ENCODE measurements around the gene RIN2.
"Not testable (repeated sequence)": the region's sequence is repeated elsewhere in the genome, so short reads cannot be mapped to it uniquely, and the experiment has no call there.

Gene RIN2

DNA sequence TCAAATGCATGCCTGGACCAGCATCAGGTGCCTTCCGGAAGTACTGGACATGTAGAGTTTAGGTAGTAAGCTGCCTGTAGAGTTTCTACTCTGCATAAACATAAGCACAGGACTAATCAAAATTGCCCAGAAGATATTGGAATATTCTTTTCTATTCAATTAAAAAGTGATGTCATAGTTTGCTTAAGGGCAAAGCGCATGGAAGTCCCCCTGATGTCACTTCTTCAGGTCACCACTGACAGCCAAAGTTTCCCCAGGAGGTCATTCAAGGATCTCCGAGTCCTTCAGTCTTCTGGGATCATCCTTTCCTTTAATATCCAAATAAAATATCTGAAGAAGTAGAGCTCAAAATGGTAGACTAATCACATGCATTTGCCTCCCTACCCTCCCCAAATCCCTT, 17.5 kb upstream of the RIN2 start:
- no peak for DNase-seq (ENCODE audit: low spot score)

DNA sequence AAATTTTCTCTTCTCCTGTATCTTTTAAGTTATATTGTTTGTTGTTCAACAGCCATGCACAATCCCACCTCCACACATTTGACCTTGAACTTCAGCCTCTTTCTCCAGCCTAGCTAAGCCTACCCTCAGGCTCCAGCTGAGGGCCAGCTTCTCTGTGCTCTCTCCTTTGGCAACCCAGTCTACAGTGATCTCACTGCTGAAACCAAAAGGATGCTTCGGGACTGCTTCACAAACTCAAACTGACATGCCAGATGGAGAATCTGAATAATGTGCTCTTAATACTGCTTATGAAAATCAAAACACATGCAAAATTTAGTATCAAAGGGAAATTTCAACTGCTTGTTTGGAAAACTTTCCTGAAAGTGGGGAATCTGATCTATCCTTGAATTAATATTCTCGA, 16.1 kb upstream of the RIN2 start:
- DNase-seq (ENCODE audit: low spot score): no peak

DNA sequence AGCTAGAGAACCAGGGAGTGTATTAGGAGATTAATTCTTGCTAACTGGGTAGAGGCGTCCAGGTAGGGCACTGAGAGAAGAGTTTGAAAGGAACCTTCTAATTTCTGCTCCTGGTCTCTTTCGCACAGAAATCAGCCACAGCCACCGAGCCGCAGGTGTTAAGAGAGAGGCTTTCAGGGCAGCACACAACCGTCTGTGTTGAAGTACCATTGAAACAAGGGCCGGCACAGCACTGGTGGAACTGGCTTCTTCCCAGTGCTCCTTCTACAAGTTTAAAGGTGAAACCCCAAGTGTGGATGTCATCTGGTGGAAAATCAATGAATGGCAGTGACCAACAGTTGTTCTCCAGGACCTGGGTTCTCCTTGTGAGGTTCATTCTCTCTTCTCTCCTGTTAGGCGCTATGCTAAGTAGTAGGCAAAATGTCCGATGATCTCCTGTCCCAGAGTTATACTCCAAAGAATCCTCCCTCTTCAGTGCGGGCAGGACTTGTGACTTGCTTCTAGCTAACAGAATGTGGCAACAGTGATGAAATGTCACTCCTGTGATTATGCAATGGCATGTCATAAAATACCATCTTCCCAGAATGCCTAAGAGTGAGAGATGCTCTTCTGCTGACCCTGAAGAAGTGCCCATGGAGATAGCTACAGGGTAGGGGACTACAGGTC, 15.0 kb upstream of the RIN2 start:
- no peak for DNase-seq (ENCODE audit: low spot score)

DNA sequence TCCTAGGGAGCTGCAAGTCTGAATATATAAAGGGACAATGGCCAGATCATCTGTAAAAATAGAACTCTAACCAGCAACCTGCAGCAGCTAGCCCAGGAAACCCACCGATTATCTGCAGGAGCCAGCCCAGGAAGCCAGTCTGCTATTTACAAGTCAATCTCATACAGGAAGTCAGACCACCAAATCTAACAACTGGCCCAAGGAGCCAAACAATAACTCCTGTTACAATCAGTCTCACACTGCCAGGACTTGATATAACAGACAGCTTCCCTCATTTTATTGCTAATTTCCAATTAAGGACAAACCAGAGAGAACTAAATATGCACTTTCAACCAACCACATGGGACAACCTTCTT, 14.4 kb upstream of the RIN2 start:
- no peak for DNase-seq (ENCODE audit: low spot score)

DNA sequence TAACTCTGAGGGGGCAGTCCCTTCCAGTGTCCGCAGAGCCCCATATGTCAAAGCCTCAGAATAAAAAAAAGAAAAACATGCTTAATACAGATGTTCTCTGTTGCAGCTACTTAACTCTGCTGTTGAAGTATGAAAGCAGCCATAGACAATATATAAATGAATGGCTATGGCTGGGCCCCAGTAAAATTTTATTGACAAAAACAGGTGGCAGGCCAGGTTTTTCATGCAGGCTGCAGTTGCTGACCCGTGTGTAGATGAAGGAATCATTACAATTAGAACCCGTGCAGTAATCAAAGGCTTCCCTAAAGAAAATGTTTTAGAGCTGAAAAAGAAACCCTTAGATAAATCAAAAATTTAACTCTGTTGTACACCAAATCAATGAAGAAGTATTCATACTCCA, 13.0 kb upstream of the RIN2 start:
- no peak for DNase-seq (ENCODE audit: low spot score)

DNA sequence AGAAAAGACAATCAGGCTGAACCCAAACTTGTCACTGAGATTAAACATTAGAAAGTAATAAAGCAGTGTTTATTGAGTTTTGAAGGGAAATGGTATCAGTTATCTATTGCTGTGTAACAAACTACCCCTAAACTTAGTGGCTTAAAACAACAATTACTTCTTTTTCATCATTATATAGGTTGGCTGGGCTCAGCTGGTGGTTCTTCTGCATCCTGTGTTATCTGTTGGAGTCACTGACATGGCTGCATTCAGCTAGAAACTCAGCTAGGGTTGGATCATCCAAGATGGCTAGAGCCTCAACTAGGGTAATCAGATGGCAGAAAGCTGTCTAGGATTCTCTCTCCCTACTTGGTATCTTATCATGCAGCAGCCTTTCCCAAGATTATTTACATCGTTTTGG, 12.5 kb upstream of the RIN2 start:
- no peak for DNase-seq (ENCODE audit: low spot score)

DNA sequence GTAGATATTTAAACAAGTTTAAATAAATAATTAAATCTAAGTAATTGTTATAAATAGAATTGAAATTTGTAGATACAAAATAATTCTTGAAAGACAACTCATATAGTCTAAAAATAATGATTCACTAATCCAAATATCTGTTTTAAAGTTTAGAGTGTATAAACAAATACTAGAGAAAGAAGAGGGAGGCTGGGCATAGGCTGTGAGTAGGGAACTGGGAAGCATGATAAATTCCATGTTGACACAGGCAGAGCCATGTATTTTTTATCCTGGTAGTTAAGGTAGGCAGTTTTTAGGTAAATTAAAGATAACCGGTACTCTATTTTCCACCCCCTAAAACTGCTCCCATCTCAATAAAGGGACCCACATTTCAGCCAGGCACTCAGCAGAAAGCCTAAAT, 11.7 kb upstream of the RIN2 start:
- no peak for DNase-seq (ENCODE audit: low spot score)

DNA sequence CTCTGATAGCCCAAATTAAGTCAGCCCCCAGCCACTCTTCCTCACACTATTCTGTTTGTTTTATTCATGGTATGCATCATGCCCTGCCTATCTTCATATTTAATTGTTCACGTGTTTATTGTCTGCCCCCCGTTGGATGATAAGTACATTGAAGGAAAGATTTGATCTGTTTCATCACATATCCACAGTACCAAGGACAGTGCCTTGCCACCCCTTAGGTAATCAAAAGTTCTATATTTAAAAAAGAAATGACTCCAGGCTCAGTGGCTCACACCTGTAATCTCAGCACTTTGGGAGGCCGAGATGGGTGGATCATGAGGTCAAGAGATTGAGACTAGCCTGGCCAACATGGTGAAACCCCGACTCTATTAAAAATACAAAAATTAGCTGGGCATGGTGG, 10.2 kb upstream of the RIN2 start:
- DNase-seq (ENCODE audit: low spot score): no peak

DNA sequence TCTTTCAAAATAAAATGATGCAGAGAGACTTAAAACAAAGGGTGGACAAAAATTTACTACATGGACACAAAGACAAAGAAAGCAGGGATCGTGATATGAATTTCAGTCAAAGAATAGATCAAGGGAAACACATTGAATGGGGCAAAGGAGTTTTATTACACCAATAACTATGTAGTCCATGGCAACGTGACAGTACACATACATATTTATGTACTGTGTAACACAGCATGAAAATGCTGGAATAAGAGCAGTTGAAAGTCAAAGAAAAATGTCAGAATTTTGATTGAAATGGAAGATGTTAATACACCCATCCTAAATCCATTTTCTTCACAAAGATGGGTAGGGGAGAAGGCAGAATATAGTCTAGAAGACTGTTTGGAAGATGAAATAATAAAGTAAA, 9.4 kb upstream of the RIN2 start:
- DNase-seq (ENCODE audit: low spot score): no peak

DNA sequence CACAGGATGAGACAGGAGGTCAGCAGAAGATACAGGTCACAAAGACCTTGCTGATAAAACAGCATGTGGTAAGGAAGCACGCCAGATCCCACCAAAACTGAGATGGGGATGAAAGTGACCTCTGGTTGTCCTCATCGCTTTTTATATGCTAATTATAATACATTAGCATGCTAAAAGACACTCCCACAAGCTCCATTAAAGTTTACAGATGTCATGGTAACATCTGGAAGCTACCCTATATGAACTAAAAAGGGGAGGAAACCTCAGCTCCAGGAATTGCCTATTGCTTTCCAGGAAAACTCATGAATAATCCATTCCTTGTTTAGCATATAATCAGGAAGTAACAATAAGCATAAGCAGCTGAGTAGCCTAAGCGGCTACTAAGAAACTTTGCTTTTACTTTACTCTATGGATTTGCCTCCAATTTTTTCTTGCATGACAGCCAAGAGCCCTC, 8.4 kb upstream of the RIN2 start:
- no peak for DNase-seq (ENCODE audit: low spot score)

DNA sequence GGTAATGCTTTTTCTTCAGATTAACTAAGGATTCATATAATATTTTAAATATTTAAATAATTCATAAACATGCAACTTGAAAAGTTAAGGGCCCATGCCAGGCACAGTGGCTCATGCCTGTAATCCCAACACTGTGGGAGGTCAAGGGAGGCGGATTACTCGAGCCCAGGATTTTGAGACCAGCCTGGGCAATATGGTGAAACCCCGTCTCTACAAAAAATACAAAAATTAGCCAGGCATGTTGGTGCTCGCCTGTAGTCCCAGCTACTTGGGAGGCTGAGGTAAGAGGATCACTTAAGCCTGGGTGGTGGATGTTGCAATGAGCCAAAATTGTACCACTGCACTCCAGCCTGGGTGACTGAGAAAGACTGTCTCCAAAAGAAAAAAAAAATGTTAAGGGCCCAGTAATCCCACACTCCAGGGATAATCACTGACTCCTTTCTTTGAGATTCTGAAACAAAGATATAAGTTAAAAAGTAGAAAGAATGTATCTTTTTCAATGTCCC, 7.9 kb upstream of the RIN2 start:
- DNase-seq (ENCODE audit: low spot score): no peak

DNA sequence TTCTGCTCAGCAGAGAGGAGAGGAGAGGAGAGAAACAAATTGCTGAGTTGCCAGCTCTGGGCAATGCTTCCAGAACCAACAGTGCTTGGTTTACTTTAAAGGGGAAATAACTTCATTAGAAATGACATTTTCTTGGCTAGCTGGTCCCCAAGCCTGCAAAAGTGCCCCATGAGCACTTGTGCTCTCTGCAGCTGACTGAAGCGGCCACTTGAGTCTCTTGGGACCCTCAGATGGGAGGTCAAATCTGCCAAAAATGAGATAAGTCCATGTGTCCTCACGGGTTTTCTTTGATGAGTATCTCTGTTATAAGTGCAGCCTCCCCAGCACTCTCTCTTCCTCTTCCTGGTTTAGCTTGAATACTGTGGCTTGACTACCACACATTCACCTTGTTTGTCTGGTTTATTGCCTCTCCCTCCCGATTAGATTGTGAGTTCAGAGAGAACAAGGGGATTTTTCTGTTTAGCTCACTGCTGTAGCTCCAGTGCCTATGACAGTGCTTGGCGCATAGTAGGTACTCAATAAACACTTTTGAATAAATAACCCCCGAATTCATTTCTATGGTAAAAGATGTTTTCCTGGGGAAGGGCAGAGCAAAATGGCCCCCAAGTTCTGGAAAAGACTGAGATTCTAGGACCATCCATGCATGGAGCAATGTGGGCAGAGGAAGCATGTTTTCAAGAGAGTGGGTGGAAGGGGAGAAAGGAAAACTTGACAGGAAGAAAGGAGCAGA, 7.0 kb upstream of the RIN2 start:
- peak; percentile 58 for DNase-seq (ENCODE audit: low spot score)

DNA sequence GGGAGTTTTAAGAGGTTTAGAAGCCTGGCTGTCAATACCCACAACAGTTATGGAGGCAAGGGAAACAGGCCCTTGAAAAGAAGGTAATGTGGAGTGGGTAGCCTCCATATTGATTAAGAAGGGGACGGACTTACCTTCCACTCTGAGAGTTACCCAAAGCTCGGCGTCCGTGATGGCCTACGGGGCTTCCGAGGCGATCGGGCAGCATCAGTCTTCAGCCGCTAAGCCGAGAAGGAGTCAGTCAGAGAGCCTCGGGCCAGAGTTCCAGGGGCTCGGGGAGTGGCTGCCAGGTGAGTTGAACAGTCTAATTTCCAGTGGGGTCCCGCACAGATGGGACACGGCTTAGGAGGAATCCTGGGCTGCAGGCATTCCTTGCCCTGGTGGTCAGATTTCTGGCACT, 3.9 kb upstream of the RIN2 start:
- DNase-seq (ENCODE audit: low spot score): not testable (repeated sequence)

DNA sequence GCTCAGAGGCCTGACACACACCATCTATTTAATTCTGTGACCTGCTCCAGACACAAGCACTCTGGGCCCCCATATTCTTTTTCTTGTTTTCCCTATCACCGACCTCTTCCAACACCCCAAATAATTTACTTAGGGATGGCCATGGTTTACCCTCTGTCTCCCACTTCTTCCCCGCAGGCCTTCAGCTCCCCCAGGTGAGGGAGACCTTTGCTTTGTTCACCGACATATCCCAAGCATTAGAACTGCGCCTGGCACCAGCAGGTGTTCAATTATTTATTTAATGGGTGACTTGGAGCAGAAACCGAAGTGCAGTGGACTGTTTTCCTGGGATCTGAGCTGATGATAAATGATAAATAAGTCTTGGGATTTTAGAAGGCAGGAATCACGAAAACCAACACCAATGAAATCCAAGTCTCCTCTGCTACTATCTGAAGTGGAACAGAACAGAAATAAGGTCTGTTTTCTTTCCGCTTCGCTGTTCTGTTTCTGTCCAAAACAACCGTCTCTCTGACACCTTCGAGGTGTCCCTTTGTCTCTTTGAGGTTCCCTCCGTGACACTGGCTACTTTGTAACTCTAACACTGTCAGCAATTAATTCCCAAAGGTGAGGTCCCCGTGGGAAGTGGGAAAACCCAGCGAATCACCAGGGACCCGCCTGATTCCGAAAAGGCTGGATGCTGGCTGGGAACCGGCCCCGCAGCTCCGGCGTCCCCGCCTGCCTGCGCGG, 1.1 kb upstream of the RIN2 start:
- DNase-seq (ENCODE audit: low spot score): no peak

DNA sequence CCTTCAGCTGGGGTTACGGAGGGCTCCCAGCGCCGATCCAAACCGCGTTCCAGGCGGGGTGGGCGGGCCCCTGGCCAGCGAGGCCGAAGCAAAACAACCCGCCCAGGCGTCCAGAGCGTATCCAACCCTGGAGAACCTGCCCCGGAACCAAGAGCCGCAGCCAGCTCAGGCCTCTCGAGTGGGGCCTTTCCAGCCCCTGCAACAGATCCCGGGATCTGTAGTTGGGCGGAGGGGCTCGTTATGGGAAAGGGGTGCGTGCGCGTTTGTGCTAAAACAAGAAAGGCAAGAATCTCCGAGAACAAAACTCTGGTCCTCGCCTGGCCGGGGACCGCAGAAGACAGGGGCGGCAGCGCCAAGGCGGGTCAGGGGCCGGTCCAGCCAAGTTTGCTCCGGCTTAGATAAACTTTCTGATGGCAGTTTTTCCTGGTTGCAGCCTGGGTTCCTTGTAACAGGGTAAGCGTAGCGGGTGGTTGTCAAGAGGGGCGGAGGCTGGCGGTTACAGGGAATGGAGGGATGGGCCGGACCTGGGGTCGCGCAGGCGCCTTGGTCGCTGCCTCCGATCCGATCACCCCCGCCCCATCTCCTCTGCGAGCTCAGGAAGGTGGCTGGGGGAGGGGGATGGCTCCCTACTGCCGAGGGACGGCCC, 448 bp upstream of the RIN2 start:
- DNase-seq (ENCODE audit: low spot score): peak; percentile 99

DNA sequence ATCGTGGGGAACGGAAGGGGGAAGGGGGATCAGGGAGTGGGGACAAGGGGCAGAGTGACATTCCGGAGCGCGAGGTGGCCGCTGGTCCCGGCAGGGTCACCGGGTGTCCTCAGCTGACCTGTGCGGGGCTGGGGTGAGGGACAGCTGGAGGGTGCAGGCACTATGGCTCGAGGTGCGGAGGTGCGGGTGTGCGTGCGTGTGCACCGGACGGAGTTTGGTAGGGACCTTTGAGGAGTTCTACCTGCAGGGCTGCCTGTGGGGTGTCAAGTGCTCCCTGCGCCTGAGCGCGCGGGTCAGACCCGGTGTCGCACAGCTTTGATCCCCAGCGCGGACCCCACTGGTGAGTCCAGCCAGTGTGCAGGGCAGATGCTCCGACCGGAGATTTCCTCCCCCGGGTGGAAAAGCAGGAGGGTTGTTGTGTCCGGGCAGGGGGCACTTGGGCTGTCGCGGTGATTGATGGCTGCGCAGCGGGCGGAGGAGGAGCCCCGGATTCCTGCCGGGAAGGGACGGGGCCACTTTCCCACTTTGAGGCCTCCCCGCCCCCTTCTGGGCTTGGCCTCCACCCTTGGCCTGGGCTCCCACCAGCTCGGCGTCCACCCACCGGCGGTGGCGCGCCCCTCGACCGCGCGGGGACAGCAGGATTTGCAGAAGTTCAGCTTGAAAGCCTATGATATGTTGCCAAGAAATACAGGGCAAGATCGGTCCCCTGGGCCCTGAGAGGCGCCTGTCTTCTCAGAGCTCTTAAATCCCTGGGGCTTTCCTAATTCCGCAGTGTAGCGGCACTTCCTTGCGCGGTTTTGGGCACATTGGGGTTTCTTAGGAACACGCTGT, 658 bp downstream of the RIN2 start:
- peak; percentile 89 for DNase-seq (ENCODE audit: low spot score)

DNA sequence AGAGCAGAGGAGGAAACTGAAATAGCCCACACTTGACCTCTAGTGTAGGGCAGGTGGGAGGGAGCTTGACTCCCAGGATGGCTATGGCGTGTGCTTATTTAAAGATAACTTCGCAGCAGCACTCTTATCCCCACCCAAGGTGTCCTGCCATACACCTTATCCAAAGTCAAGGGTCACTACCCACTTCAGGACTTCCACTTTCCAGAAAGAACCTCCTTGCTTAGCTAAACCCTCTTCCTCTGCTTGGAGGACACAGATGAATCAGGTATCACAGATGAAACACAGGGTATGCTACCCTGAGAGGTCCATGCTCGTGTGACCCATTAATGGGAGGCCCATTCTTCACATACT, 2.3 kb downstream of the RIN2 start:
- DNase-seq (ENCODE audit: low spot score): no peak

DNA sequence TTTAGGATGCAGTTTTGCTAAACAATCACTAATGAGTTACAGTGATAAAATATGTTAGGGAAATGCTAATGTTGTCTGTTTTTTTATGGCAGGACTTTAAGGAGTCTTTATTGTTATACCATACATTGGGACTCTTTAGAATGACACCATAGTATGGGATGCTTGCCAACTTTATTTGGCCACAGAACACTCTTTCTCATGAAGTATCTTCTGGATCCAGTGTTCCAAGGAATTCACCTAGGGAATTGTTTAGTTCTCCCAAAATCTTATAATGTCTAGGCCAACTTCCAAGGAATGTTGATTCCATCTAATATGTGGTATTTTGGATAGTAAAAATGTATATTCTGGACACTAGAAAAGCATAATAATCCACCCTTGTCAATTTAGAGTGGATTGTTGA, 3.3 kb downstream of the RIN2 start:
- no peak for DNase-seq (ENCODE audit: low spot score)

DNA sequence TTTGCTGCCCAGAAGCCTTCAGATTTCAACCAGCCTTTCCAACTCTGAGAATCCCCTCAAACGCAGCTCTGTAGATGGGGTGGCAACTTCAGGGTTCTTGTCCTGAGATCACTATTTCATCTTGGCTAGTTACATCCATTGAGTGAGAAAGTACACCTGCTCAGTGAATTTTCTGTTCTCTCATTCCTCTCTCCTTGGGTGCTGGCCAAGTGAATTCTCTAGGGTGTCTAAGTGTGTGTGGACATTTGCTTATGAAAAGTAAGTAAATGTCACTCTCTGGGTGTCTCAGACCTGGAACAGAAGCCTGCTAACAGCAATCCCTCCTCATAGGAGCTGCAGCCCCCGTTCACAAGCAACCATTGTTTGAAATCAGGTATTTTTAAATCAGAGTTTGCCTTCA, 3.8 kb downstream of the RIN2 start:
- DNase-seq (ENCODE audit: low spot score): no peak

DNA sequence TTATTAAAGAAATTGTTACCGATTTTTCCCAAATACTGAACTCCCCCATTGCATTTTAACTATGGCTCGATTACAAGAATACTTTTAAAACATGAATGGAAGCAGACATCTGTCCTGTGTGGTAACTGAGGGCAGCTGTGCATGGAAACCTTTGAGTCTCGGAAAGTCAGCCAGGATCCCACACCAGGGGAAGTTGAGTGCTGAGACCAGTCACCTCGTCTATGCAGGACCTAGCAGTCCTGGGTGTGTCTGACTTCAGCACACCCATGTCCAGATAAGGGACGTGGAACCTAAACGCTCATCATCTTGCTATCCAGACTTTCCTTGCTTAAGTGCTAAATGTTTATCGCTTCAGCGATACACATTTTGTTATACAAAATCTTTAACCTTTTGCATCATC, 6.1 kb downstream of the RIN2 start:
- no peak for DNase-seq (ENCODE audit: low spot score)

DNA sequence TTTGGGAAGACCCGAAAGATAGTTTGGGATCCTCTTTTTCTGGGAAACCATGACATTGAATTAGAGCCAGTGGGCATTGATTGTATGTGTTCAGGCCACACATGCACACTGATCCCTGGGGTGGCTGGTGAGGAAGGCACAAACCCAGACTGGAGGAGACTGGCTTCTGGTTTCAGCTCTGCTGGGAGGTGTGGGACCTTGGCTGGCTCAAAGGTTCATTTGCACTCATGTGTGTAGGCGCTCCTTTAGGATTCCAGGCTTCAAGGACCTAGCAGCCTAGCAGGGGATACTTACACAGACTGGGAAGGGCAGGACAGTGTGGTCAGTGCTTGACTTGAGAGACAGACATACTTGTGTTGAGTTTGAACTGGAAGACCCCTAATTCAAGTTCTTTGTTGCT, 7.2 kb downstream of the RIN2 start:
- no peak for DNase-seq (ENCODE audit: low spot score)

DNA sequence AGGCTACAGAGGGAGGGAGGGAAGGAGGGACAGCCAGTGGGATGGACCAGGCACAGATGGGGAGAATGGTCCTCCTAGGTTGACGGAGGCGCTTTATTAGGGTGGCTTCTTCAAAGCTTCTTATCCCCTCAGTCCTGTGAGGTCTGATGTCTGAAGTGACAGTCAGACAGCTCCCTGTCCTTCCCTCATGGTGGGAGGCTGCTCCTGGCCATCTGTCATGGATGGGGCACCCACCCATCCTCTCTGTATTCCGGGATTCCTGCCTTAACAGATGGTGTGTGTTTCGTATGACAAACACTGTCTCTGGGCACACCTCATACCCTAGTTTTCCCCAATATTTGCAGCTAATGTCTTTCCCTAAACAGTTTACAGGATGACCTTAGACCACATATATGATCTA, 7.9 kb downstream of the RIN2 start:
- no peak for DNase-seq (ENCODE audit: low spot score)
